H9 (cell line): ENCODE measurements around the gene FLVCR1. TPM values are rescaled to one million over a fixed set of nuclear protein-coding genes. Genes with fewer than 3 reads are reported as not detected.

Experiments
- DNase-seq: peaks from one replicate; pipeline ENCODE4 v3.0.0-alpha.2; 2017
- H2AFZ ChIP-seq: one replicate; pipeline ENCODE4 v1.6.1; 2013; ENCODE audit warnings: mild to moderate bottlenecking, low read length, control low read depth, moderate library complexity
- H2AK5ac ChIP-seq: 2 replicates; pipeline ENCODE4 v1.6.1; 2013; ENCODE audit warnings: low read length, control low read depth, mixed read lengths; ENCODE audit not compliant: insufficient read length
- H2BK120ac ChIP-seq: one replicate; pipeline ENCODE4 v1.6.1; 2013; ENCODE audit warnings: low read depth, mild to moderate bottlenecking, low read length, control low read depth, inconsistent platforms; ENCODE audit not compliant: poor library complexity, severe bottlenecking
- H2BK12ac ChIP-seq: 2 replicates; pipeline ENCODE4 v1.6.1; 2013; ENCODE audit warnings: low read length, control low read depth, mixed read lengths, low read depth; ENCODE audit not compliant: insufficient read length
- H2BK15ac ChIP-seq: 2 replicates; pipeline ENCODE4 v1.6.1; 2013; ENCODE audit warnings: low read depth, low read length, control low read depth
- H2BK20ac ChIP-seq: one replicate; pipeline ENCODE4 v1.6.1; 2013; ENCODE audit warnings: low read depth, mild to moderate bottlenecking, low read length, control low read depth, inconsistent platforms; ENCODE audit not compliant: poor library complexity, severe bottlenecking
- H2BK5ac ChIP-seq: 2 replicates; pipeline ENCODE4 v1.6.1; 2013; ENCODE audit warnings: low read length, control low read depth, mixed read lengths; ENCODE audit not compliant: insufficient read length
- H3K14ac ChIP-seq: 2 replicates; pipeline ENCODE4 v1.6.1; 2013; ENCODE audit warnings: low read length, control low read depth; ENCODE audit not compliant: insufficient read depth
- H3K18ac ChIP-seq: 2 replicates; pipeline ENCODE4 v1.6.1; 2013; ENCODE audit warnings: low read depth, mild to moderate bottlenecking, mixed read lengths, low read length, control low read depth; ENCODE audit not compliant: insufficient read length
- H3K23ac ChIP-seq: 2 replicates; pipeline ENCODE4 v1.6.1; 2013; ENCODE audit warnings: low read length, control low read depth, mixed read lengths, low read depth; ENCODE audit not compliant: insufficient read length
- H3K23me2 ChIP-seq: 2 replicates; pipeline ENCODE4 v1.6.1; 2013; ENCODE audit warnings: low read depth, mild to moderate bottlenecking, mixed read lengths, low read length, control low read depth; ENCODE audit not compliant: insufficient read length, poor library complexity, severe bottlenecking
- H3K27ac ChIP-seq: 2 replicates; pipeline ENCODE4 v1.5.1; 2013; ENCODE audit warnings: low read length, control low read depth, mixed read lengths, low read depth; ENCODE audit not compliant: insufficient read length
- H3K27me3 ChIP-seq: 2 replicates; pipeline ENCODE4 v1.6.1; 2013; ENCODE audit warnings: low read length, control low read depth, inconsistent platforms; ENCODE audit not compliant: insufficient read depth
- H3K4ac ChIP-seq: 2 replicates; pipeline ENCODE4 v1.6.1; 2013; ENCODE audit warnings: low read depth, mild to moderate bottlenecking, control low read depth, inconsistent platforms, low read length, moderate library complexity
- H3K4me1 ChIP-seq: 2 replicates; pipeline ENCODE4 v1.6.1; 2013; ENCODE audit warnings: low read length, control low read depth, inconsistent platforms; ENCODE audit not compliant: insufficient read depth
- H3K4me2 ChIP-seq: 2 replicates; pipeline ENCODE4 v1.6.1; 2013; ENCODE audit warnings: low read length, control low read depth, mixed read lengths; ENCODE audit not compliant: insufficient read length, insufficient read depth
- H3K56ac ChIP-seq: 2 replicates; pipeline ENCODE4 v1.6.1; 2013; ENCODE audit warnings: low read depth, mild to moderate bottlenecking, mixed read lengths, low read length, control low read depth; ENCODE audit not compliant: insufficient read length
- H3K79me1 ChIP-seq: 2 replicates; pipeline ENCODE4 v1.6.1; 2013; ENCODE audit warnings: low read depth, mild to moderate bottlenecking, moderate library complexity, low read length, control low read depth, inconsistent platforms; ENCODE audit not compliant: insufficient read depth, poor library complexity, severe bottlenecking
- H3K79me2 ChIP-seq: 2 replicates; pipeline ENCODE4 v1.6.1; 2013; ENCODE audit warnings: low read length, control low read depth, inconsistent platforms; ENCODE audit not compliant: insufficient read depth
- H3K9ac ChIP-seq: 2 replicates; pipeline ENCODE4 v1.6.1; 2013; ENCODE audit warnings: low read length, control low read depth, mixed read lengths; ENCODE audit not compliant: insufficient read length; ENCODE audit errors: extremely low read depth
- H3K9me3 ChIP-seq: one replicate; pipeline ENCODE4 v1.6.1; 2013; ENCODE audit warnings: low read depth, low read length, inconsistent platforms; ENCODE audit not compliant: control insufficient read depth
- H3T11ph ChIP-seq: one replicate; pipeline ENCODE4 v1.6.1; 2013; ENCODE audit warnings: mild to moderate bottlenecking, low read length, control low read depth, inconsistent platforms
- H4K20me1 ChIP-seq: one replicate; pipeline ENCODE4 v1.6.1; 2013; ENCODE audit not compliant: control insufficient read depth, insufficient read length, insufficient read depth
- H4K5ac ChIP-seq: 2 replicates; pipeline ENCODE4 v1.6.1; 2013; ENCODE audit warnings: low read depth, mild to moderate bottlenecking, mixed read lengths, low read length, control low read depth; ENCODE audit not compliant: insufficient read length
- H4K8ac ChIP-seq: replicated peaks from 2 replicates; pipeline ENCODE4 v1.6.1; 2013; ENCODE audit warnings: low read length, control low read depth, mixed read lengths, low read depth; ENCODE audit not compliant: insufficient read length
- H4K91ac ChIP-seq: 2 replicates; pipeline ENCODE4 v1.6.1; 2013; ENCODE audit warnings: low read depth, mild to moderate bottlenecking, moderate library complexity, mixed read lengths, low read length, control low read depth; ENCODE audit not compliant: insufficient read length
- H3K27ac Mint-ChIP-seq, 3 experiments: 2 replicates in 2 of 3; 3 replicates in 1 of 3; pipeline ENCODE4 v1.8.0; 2020 to 2021; ENCODE audit warnings: mixed read lengths in 3 of 3, mild to moderate bottlenecking in 1 of 3, moderate library complexity in 1 of 3
- H3K27me3 Mint-ChIP-seq: 2 replicates; pipeline ENCODE4 v1.8.0; 2021; ENCODE audit warnings: low read depth, mild to moderate bottlenecking, moderate library complexity, mixed read lengths
- H3K36me3 Mint-ChIP-seq, 3 experiments: 2 replicates in 2 of 3; 3 replicates in 1 of 3; pipeline ENCODE4 v1.8.0; 2020 to 2021; ENCODE audit warnings: low read depth in 3 of 3, mixed read lengths in 3 of 3; ENCODE audit not compliant: insufficient read depth in 1 of 3
- H3K4me1 Mint-ChIP-seq, 2 experiments: 2 replicates each; pipeline ENCODE4 v1.8.0; 2020; ENCODE audit warnings: mixed read lengths in 2 of 2
- H3K4me3 Mint-ChIP-seq, 2 experiments: 2 replicates in 1 of 2; 3 replicates in 1 of 2; pipeline ENCODE4 v1.8.0; 2020 to 2021; ENCODE audit warnings: mild to moderate bottlenecking in 2 of 2, mixed read lengths in 2 of 2, moderate library complexity in 1 of 2
- H3K9me3 Mint-ChIP-seq, 2 experiments: 2 replicates in 1 of 2; 3 replicates in 1 of 2; pipeline ENCODE4 v1.8.0; 2020; ENCODE audit warnings: mild to moderate bottlenecking in 2 of 2, mixed read lengths in 2 of 2, moderate library complexity in 1 of 2
- WGBS: extraction: QIAGEN DNeasy Blood & Tissue Kit; methylation state at CpG from one replicate; pipeline ENCODE4 v1.1.7; 2013; ENCODE audit warnings: missing lambda C conversion rate, low lambda C conversion rate, mixed read lengths; ENCODE audit not compliant: insufficient read length; ENCODE audit errors: extremely low coverage; 5-methylcytosine and 5-hydroxymethylcytosine counted together
- total RNA-seq: library from RNA; stranded (reverse); gene quantifications from 2 replicates; pipeline ENCODE4 v1.2.1, GENCODE V29; 2021
- TF ChIP-seq, protein P1 (sequence below): fragments of 200-600 bp; sonication (generic); conservative IDR thresholded peaks from 3 replicates; pipeline ENCODE4 v1.8.0; 2021; ENCODE audit warnings: antibody characterized with exemption, mild to moderate bottlenecking

Gene FLVCR1
- total RNA-seq, 1 experiment from 2014 or later, result 55.2 TPM

DNA sequence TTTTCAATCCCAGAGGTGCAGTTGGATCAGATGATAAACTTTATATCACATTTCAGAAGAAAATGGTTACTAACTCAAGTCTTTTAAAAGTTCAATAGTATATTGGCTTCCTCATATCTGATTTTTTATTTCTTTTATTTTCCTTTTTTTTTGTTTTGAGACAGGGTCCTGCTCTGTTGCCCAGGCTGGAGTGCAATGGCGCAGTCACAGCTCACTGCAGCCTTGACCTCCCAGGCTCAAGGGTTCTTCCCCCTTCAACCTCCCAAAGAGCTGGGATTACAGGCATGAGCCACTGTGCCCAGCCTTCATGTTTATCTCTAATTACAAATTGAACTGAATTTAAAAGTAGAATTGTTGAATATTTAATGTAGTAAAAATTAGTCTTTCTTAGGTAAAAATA, 13.9 kb downstream of the FLVCR1 start:
- no peak overlapping the region for H2BK12ac ChIP-seq

More for the DNA sequence above, 13.9 kb downstream of the FLVCR1 start:
- no peak overlapping the region for H2AK5ac ChIP-seq
- H3K23ac ChIP-seq, result no peak overlapping the region
- H3K27ac ChIP-seq, result no peak overlapping the region
- no peak overlapping the region for H4K91ac ChIP-seq
- H3K79me2 ChIP-seq, result peaks cover 2% of the 10 kb centered on the region; the same call in 1 of the 2 replicates
- H3K4ac ChIP-seq, result no peak overlapping the region
- H2BK15ac ChIP-seq, result no peak overlapping the region
- H2AFZ ChIP-seq, result no peak overlapping the region
- H3K18ac ChIP-seq, result no peak overlapping the region
- no peaks in the 10 kb centered on the region for H3K23me2 ChIP-seq
- no peak overlapping the region for H2BK120ac ChIP-seq
- H3K56ac ChIP-seq, result no peak overlapping the region
- no peak for DNase-seq
- H3K27me3 Mint-ChIP-seq, result no peaks in the 10 kb centered on the region
- no peaks in the 10 kb centered on the region for H3K27me3 ChIP-seq
- peaks cover 56 to 82% (median 70%) of the 10 kb centered on the region in 3 experiments for H3K36me3 Mint-ChIP-seq
- no peaks in the 10 kb centered on the region for H3K9me3 ChIP-seq
- H3K9ac ChIP-seq, result no peak overlapping the region
- H2BK20ac ChIP-seq, result no peak overlapping the region
- no peak overlapping the region for H3K14ac ChIP-seq
- no peak overlapping the region for H3T11ph ChIP-seq
- TF ChIP-seq, protein P1, sequence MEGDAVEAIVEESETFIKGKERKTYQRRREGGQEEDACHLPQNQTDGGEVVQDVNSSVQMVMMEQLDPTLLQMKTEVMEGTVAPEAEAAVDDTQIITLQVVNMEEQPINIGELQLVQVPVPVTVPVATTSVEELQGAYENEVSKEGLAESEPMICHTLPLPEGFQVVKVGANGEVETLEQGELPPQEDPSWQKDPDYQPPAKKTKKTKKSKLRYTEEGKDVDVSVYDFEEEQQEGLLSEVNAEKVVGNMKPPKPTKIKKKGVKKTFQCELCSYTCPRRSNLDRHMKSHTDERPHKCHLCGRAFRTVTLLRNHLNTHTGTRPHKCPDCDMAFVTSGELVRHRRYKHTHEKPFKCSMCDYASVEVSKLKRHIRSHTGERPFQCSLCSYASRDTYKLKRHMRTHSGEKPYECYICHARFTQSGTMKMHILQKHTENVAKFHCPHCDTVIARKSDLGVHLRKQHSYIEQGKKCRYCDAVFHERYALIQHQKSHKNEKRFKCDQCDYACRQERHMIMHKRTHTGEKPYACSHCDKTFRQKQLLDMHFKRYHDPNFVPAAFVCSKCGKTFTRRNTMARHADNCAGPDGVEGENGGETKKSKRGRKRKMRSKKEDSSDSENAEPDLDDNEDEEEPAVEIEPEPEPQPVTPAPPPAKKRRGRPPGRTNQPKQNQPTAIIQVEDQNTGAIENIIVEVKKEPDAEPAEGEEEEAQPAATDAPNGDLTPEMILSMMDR, result no peak
- no peak overlapping the region for H4K5ac ChIP-seq
- no peak overlapping the region for H4K8ac ChIP-seq
- peak overlapping the region in 1 of 3 experiments; percentile 75; a peak in 2 of 7 replicates for H3K27ac Mint-ChIP-seq
- H3K4me3 Mint-ChIP-seq, result no peak overlapping the region
- H4K20me1 ChIP-seq, result no peaks in the 10 kb centered on the region
- no peak overlapping the region for H3K4me2 ChIP-seq
- H3K4me1 ChIP-seq, result no peaks in the 10 kb centered on the region
- WGBS, result no CpG with 5 or more reads among the region's 1 CpG
- peaks cover 3% of the 10 kb centered on the region for H3K79me1 ChIP-seq
- H2BK5ac ChIP-seq, result no peak overlapping the region
- no peaks in the 10 kb centered on the region; a peak in 2 of 5 replicates for H3K9me3 Mint-ChIP-seq
- no peaks in the 10 kb centered on the region; a peak in 1 of 4 replicates for H3K4me1 Mint-ChIP-seq
